Activated CD4-positive, CD25-positive, alpha-beta regulatory T cell treated with anti-CD3 and anti-CD28 coated beads, Interleukin-2, amount 50 U/mL, for 24 hours (primary cell): ENCODE results near the gene UBP1.
"Not testable (repeated sequence)": the region's sequence is repeated elsewhere in the genome, so short reads cannot be mapped to it uniquely, and the experiment has no call there.

Source experiments
- ATAC-seq, 2 donors: fragments of 150-1000 bp; cut with Tn5 transposase; one replicate each; pipeline ENCODE4 v1.10.0; 2021; ENCODE audit warnings: mild to moderate bottlenecking in 1 of 2, moderate library complexity in 1 of 2

The UBP1 gene

GRCh38 chr3:33433843-33434242, 6.4 kb downstream of the UBP1 start:
- ATAC-seq, result no peak

- no peak for ATAC-seq
Observed at GRCh38 chr3:33430571-33430970, 9.6 kb downstream of the UBP1 start.

GRCh38 chr3:33430061-33430460, 10.1 kb downstream of the UBP1 start:
- no peak for ATAC-seq

GRCh38 chr3:33429306-33429705, 10.9 kb downstream of the UBP1 start:
- ATAC-seq, result not testable (repeated sequence)

GRCh38 chr3:33428734-33429133, 11.5 kb downstream of the UBP1 start:
- no peak for ATAC-seq

GRCh38 chr3:33426630-33427317, 13.4 kb downstream of the UBP1 start:
- ATAC-seq, result no peak

GRCh38 chr3:33426068-33426467, 14.1 kb downstream of the UBP1 start:
- ATAC-seq, result no peak

GRCh38 chr3:33425453-33425852, 14.8 kb downstream of the UBP1 start:
- no peak for ATAC-seq

GRCh38 chr3:33424606-33425452, 15.4 kb downstream of the UBP1 start:
- ATAC-seq, result no peak

GRCh38 chr3:33420966-33421365, 19.2 kb downstream of the UBP1 start:
- no peak for ATAC-seq

- no peak for ATAC-seq
Observed at GRCh38 chr3:33419948-33420347, 20.3 kb downstream of the UBP1 start.

GRCh38 chr3:33417066-33417673, 23.0 kb downstream of the UBP1 start:
- peak; percentile 61 to 82 for ATAC-seq

GRCh38 chr3:33410816-33411215, 29.4 kb downstream of the UBP1 start:
- not testable (repeated sequence) for ATAC-seq

GRCh38 chr3:33403756-33404155, 36.4 kb downstream of the UBP1 start:
- no peak for ATAC-seq

GRCh38 chr3:33402936-33403335, 37.3 kb downstream of the UBP1 start:
- no peak for ATAC-seq

GRCh38 chr3:33401781-33402180, 38.4 kb downstream of the UBP1 start:
- no peak for ATAC-seq

- ATAC-seq, result no peak
Observed at GRCh38 chr3:33398410-33398809, 41.8 kb downstream of the UBP1 start.

- no peak for ATAC-seq
Observed at GRCh38 chr3:33395900-33396299, 44.3 kb downstream of the UBP1 start.

- ATAC-seq, result no peak
Observed at GRCh38 chr3:33394403-33395054, 45.7 kb downstream of the UBP1 start.

- ATAC-seq, result peak; percentile 49 to 54
Observed at GRCh38 chr3:33392703-33393125, 47.5 kb downstream of the UBP1 start.

- peak; percentile 67 to 68 for ATAC-seq
Observed at GRCh38 chr3:33392144-33392543, 48.1 kb downstream of the UBP1 start.

- ATAC-seq, result peak; percentile 34 to 56
Observed at GRCh38 chr3:33391255-33391995, 48.8 kb downstream of the UBP1 start.
